Keratinocyte (primary cell): ENCODE data around the gene ARSK.

Source experiments
- CTCF ChIP-seq, 3 experiments: IDR thresholded peaks in 1 of 3; conservative IDR thresholded peaks in 1 of 3; optimal IDR thresholded peaks in 1 of 3; 2 replicates in 2 of 3; 3 replicates in 1 of 3; pipeline versions ENCODE3 to v1.5.1; 2011; ENCODE audit warnings: low read length in 3 of 3, mild to moderate bottlenecking in 3 of 3, moderate library complexity in 2 of 3, control low read depth in 1 of 3, inconsistent platforms in 1 of 3; ENCODE audit not compliant: insufficient read depth in 2 of 3; ENCODE audit errors: extremely low read depth in 1 of 3
- EZH2 ChIP-seq: IDR thresholded peaks from one replicate; pipeline ENCODE4 v1.6.1; 2012; ENCODE audit warnings: inconsistent platforms, mild to moderate bottlenecking, low read length, moderate library complexity

- TF ChIP-seq CTCF (optimal IDR thresholded peaks at IDR 0.05 in 1 of 3, IDR thresholded peaks at IDR 0.05 in 1 of 3, conservative IDR thresholded peaks at IDR 0.05 in 1 of 3; ENCODE audit: extremely low read depth in 1 of 3, insufficient read depth in 2 of 3, low read length in 3 of 3), result no peak
- no peak for TF ChIP-seq EZH2
Observed at GRCh38 chr5:95511606-95512005, 43.3 kb upstream of the ARSK start.
